ENCODE measurements around the gene GJD4.

GJD4 gene, protein sequence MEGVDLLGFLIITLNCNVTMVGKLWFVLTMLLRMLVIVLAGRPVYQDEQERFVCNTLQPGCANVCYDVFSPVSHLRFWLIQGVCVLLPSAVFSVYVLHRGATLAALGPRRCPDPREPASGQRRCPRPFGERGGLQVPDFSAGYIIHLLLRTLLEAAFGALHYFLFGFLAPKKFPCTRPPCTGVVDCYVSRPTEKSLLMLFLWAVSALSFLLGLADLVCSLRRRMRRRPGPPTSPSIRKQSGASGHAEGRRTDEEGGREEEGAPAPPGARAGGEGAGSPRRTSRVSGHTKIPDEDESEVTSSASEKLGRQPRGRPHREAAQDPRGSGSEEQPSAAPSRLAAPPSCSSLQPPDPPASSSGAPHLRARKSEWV

DNA sequence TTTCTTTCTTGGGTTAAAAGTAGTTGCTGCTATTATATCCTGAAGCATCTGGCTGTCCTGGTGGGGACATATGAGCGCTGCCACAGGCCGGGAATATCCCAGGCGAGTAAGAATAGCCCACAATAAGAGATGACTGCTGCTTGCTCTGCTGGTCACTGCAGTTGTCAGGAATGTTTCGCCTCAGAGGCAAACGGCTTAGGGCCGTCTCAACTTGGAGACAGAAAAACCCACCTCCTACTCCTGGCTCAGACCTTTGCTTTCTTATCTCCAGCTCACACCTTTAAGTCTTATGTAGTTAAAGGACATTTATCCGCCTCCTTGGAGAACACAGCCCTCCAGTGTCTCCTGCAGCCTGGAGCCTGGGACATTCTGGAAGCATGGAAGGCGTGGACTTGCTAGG, at the start of gene GJD4:
GJD4 (plus strand) TSS at position 151 of the 400 bp plus-strand sequence; CDS start at position 378, 227 bp downstream.
- no peak for DNase-seq (ENCODE audit: low read depth)

DNA sequence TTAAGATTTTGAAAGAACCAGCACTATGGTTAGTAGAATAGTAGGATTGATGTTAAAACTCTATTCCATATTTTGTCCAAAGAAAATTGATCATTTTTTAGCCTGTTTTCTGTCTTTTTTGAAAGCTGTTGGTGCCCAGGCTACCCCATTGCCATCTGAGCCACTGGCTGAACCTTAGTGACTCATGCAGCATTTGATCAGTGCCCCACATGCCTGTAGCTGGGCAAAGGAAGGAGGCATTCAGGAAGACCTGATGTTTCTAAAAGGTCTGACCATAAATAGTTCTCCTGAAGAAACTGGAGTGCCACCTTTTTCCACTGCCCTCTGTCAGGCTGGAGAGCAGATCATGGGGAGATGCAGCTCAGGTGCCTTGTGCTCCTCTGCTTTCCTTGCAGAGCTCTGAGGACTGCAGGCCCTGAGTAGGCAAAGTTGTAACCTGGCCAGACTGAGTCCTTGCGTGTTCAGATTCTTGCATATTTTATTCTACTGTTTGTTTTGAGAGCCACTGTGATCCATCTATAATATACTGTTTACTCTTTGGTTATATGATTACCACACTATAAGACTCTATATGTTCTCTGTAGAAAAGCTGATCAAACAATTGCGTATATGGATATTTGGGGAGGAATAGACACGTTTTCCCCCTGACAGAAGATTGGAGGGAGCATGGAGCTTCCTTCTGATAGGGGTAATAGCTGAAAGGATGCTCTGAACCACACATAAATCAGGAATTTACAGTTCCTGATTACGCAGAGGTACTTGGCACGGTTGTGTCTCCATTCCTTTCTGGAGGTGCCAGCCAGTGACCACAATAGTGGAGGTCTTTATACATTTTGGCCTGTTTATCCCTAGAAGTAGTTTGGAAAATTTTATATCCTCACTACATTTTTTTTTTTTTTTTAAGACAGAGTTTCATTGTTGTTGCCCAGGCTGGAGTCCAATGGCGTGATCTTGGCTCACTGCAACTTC, 48.9 kb upstream of the GJD4 start:
- DNase-seq (ENCODE audit: low read depth): no peak

DNA sequence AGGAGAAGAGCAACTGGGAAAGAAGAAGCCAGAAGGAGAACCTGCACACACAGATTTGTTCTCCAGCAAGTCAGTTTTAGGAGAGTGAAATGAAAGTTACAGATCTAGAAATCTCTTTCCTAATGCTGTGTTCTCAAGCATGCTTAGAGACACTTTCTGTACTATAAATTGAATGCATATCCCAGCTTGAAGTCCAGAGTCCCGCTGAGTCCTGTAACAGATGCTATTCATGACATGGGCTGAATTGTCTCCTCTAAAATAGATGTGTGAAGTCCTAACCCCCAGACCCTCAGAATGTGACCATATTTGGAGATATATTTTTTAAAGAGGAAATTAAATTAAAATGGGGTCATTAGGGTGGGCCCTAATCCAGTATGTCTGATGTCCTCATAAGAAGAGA, 46.9 kb upstream of the GJD4 start:
- no peak for DNase-seq (ENCODE audit: low read depth)

DNA sequence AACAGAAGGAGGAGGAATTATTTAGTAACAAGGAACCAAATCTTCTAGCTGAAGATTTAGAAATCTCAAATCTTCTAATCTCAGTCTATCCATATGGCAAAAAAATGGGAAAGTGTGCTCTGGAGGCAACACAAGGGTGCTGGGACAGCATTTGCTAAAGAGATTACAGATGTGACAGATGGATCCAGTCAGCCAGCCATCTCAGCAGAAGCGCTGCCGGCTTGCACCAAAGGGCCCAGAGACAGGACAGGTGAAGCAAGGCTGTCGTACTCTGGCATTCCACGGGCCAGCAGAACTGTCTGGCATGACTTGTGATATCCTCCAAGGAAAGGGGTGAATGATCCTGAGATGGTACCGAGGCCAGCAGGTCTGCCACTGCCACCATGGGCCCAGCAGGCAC, 45.7 kb upstream of the GJD4 start:
- DNase-seq (ENCODE audit: low read depth): no peak

DNA sequence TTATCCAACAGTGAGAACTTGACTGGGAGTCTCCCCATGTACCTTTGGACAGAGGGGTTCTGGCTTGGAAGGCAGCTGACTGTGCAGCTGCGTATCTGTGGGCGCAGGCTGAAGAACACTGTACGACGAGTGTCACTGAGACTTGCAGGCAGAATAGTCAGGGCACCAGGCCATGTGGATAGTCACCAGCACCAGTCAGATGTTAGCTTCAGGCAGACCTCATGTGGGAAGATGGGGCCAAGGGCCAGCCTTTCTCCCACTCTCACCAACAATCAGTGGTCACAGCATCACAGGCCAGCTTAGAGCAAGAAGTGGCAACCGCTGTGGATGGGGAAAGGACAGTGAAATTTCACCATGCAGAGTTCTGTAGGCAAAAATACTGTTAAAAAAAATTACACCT, 43.4 kb upstream of the GJD4 start:
- no peak for DNase-seq (ENCODE audit: low read depth)

DNA sequence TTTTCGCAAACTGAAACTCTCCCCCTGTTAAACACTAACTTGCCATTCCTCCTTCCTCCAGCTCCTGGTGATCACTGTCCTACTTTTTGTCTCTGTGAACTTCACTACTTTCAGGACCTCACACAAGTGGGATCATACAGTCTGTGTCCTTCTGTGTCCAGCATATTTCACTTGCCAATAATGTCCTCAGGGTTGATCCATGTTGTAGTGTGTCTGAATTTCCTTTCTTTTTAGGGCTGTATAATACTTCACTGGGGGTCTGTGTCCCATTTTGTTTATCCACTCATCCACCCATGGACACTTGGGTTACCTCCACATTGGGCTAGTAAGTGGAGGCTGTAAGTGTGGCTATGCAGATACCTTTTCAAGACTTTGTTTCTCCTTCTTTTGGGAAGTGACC, 42.7 kb upstream of the GJD4 start:
- no peak for DNase-seq (ENCODE audit: low read depth)

DNA sequence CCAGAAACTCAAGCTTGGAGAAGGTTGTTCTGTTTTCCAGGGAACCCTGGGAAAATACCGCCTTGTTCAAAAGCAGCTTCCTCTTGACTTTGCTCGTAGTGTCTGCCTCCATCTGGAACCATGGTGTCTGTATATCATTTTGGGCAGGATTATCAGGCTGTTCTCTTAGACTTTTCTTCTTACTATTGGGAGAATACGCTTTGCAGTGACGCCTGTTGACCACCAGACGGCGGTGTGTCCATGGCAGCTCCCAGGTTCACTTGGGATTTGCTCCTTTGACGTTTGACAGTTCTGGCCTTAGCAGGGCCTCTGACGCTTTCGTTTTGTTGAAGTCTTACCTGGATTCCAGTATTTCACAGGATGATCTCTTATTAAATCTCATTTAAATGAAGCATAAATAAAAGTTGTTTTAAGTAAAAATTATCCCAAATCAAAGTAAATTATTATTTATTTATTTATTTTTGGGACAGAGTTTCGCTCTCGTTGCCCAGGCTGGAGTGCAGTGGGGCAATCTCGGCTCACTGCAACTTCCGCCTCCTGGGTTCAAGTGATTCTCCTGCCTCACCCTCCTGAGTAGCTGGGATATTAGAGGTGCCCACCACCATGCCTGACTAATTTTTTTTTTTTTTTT, 41.8 kb upstream of the GJD4 start:
- no peak for DNase-seq (ENCODE audit: low read depth)

DNA sequence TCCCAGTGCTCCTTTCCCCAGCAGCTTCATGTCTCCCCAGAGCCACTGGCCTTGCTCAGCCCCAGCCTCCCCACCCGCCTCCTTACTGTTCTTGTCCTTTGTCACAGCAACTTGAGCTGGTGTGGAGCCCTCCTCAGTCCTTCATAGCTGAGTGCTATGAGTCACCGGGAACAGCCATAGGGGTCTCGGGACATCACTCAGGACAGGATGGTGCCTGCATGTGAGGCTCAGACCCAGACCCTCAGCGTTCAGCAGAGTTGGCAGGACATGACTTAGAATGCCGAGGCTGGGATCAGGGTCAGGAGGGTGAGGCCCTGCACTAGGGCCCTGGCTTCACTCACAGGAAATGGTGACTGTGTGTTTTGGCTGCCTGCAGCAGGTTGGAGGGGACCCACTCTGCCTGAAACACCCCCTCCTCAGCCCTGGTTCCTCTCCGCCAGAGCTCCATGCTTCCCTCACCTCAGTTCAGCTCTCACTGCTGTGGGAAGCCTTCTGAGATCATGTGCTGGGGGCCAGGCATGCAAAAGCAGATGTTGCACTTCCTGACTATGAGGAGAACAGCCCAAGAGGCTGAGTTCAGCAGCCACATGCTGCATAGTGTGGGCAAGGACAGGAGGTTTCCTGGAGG, 40.7 kb upstream of the GJD4 start:
- DNase-seq (ENCODE audit: low read depth): no peak

DNA sequence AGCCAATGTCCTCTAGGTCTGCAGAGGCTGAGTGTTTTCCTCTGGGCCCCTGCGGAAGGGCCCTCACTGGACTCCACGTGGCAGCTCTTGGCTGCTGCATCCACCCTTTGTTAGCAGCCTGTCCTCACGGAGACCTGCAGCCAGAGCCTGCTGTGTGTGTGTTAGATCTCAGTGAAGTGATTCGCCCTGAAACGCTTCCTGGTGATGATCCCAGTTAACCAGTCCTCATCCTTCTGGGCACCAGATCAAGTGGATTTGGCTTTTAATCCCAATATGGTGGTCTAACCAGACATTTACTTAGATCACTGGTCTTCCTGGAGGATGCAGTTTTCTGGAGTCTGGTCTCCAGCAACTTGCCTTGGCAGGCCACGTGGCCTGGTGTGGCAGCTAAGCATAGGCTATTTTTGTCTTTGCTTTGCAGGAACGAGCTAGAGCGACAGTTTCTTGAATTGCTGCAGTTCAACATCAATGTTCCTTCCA, 39.5 kb upstream of the GJD4 start:
- no peak for DNase-seq (ENCODE audit: low read depth)

DNA sequence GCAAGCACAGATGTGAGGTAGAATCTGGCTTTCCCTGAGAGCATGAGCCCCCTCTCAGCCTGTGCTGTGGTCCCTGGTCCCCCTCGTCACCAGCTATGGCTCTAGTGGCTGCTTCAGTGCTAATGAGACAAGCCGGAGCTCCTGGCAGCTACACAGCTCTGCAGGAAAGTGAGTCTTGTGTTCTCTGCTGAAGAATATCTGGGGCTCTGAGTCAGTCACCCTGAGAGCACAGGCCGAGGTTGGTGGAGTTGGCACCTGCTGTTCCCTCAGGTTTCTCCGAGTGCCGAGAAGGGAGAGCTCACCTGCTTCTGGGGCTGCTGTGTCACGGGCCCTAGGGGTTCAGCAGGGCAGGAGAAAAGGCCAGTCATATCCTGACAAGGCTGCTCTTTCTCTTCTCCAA, 37.2 kb upstream of the GJD4 start:
- no peak for DNase-seq (ENCODE audit: low read depth)

DNA sequence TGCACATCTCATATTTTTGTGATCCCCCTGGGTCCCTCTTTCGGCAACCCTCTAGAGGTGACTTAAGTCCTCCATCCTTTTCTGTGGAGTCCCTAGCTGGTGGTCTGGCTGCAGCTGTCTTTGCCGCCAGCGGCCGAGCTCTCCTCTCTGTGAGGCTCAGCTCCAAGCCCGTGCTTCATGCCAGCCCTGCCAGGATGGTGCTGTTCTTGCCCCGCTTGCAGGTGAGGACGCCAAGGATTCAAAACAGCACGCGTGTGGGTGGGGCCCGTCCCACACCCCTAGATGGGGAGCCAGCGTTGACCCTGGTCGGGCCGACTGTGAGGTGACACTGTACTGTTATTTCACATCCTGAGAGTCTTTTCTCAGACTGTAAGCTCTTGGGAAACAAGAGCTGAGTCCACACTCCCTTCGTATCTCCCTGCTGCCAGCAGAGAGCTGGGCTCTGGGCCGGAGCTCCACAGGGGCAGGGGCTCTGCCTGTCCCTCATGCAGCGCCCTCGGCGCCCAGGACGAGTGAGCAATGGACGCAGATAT, 36.6 kb upstream of the GJD4 start:
- no peak for DNase-seq (ENCODE audit: low read depth)

DNA sequence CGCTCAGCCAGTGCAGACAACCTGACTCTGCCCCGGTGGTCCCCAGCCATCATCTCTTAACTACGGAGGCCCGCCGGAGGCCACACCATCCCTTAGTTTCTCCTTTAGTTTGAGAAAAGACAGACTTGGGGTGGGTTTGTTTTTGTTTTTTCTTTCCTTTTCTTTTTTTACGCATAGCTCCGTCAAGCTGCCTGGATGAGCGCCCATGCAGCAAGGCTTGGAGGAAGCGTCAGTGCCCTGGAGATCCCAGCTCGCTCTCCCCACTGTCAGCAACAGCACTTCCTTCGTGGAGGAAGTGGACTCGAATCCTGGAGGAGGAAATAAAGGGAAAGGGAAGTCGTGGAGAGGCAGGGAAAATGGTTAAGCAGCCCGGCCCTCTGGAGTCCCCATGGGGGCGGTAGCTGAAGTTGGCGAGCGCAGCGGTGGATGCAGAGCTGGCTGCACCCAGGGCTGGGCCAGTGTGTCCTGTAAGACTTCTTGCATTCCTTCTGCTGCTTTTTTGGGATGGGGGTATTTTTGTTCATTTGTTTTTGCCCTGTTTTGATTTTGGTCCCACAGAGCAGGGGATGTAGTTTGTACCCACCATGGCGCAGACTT, 35.9 kb upstream of the GJD4 start:
- no peak for DNase-seq (ENCODE audit: low read depth)

DNA sequence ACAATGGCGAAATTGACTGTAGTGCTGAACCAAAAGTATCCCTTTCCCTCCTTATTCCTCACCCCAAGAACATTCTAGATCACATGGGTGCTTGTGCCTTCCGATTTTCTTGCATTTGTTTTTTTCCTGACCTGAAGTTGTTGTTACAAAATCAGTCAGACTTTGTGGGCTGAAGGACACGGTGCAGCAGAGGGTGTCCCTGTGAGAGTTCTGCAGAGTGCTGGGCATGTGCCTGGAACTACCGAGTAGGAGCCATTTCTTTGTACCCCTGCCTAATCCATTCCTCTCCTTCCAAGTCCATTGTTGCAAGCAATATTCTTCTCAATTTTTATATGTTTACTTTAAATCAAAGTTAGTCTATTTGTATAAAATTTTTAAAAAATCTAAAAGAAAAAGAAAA, 35.3 kb upstream of the GJD4 start:
- no peak for DNase-seq (ENCODE audit: low read depth)

DNA sequence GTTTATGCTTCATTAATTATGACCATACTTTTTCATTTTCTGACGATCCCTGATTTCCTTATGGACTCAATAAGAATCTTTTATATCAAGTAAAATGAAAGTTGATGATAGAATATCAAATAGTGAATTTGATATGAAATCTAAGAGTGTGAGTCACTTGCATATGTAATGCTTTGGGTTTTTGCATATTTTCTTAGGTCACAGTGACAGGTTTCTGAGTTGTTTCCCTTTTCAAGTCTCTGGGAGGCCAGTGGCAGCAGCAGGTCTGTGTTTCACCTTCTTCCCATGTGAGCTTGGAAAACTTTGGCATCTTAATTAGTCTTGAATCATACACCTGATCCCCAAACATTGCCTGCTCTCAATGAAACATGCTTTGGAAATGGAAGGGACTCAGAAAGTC, 34.7 kb upstream of the GJD4 start:
- DNase-seq (ENCODE audit: low read depth): no peak

DNA sequence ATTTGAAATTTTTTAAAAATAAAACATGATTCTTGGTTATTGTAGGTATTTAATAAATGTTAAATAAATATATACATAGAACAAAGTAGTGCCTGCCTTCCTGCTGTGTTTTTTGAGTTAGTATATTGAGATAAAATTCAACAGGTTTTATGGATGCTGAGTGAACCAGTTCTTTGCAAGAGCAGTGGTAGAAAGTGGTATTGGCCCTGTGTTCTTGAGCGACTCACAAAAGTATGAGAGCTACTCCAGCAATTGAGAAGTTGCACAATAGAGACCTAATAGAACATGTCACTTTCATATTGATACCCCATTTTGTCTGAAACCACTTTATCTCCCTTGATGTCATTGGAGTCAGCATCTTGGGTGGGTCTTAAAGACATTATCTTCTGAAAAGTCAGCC, 32.6 kb upstream of the GJD4 start:
- no peak for DNase-seq (ENCODE audit: low read depth)

DNA sequence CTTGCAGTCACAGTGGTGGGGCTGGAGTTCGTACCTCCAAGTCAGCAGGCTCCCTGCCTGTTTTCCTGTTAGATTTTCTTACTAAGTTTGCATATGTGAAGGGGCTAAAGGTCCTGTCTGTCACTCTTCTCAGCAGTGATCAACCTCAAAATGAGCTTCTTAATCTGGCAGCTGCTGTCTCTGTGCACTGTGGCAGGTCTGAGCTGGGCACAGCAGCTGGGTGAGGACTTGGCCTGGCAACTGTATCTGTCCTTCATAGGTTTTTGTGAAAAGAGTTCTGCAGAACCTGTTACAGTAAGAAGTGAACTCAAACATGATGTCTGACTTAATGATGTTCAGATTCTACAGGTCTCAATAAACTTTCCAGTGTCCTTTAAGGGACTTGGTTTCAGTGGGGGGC, 31.3 kb upstream of the GJD4 start:
- no peak for DNase-seq (ENCODE audit: low read depth)

DNA sequence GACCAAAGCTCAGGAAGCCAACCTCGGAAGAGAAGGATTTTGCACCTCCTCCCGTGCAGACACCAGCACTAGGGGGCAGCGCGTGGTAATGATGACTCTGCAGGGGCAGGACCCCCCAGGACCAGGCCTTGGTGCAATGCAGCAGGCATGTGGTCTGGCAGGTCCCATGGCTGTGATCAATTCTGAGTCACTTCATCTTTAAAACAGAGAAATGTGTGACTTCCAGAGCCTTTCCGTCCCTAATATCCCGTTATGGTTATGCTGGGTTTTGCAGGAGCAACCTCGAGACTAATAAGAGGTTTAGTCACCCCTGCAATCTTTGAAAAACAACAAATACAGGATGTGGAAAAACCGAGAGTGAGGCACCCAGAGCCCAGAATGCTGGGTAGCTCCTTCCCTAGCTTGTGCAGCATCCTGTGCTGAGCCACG, 30.2 kb upstream of the GJD4 start:
- peak; percentile 84 for DNase-seq (ENCODE audit: low read depth)

DNA sequence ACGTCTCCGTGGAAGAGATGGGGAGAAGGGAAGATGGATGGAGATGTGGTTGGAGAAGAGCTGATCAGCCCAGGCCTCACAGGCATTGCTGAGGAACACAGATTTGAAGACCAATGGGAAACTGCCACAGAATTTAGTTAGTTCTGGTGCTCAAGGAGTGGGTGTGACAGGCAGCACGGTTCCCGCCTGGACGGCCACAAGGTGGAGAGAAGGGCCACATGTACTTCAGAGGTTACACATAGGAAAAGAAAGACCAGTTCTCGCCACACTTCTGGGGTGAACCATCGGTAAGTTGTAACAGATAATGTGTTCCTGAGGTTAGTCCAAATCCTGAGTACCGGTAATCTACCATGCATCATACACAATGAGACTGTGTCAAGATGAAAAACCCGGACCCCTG, 29.5 kb upstream of the GJD4 start:
- no peak for DNase-seq (ENCODE audit: low read depth)

DNA sequence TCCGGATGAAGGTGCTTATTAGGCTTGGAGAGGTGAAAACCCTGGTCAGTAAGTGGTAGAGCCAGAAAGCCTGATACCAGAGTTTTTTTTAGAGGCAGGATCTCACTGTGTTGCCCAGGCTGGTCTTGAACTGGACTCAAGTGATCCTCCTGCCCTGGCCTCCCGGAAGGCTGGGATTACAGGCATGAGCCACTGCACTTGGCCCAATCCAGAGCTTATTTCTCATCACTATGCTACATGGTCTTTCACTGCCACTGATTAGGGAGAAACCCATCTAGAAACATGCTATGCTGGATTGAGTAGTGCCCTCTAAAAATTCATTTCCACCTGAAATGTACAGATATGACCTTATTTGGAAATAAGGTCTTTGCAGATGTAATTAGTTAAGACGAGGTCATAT, 28.4 kb upstream of the GJD4 start:
- no peak for DNase-seq (ENCODE audit: low read depth)

DNA sequence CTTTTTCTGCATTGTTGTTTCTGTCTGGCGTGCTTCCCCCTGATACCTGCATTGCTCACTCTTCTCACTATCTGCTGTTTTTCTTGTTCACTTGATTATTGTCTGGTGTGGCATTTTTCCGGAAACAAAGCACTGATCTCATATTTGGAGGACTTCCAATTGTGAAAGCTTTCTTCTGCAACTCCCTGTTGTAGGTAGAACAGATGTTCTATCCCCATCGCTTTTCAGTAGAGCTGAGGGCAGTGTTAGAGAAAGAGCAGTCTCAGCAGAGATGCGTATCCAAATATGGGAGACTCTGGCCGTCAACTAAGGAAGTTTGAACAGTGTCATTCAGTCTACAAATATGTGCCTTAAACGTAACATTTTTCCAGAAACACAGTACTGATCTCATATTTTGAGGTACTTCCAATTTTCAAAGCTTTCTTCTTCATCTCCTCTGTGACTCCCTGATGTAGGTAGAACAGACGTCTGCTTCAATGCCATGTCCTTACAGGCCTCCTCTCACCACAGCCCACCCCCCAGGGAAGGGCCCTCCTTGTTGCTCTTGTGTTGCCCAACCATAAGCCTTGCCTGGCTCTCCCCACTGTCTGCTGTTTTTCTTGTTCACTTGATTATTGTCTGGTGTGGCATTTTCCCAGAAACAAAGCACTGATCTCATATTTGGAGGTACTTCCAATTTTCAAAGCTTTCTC, 27.1 kb upstream of the GJD4 start:
- no peak for DNase-seq (ENCODE audit: low read depth)

DNA sequence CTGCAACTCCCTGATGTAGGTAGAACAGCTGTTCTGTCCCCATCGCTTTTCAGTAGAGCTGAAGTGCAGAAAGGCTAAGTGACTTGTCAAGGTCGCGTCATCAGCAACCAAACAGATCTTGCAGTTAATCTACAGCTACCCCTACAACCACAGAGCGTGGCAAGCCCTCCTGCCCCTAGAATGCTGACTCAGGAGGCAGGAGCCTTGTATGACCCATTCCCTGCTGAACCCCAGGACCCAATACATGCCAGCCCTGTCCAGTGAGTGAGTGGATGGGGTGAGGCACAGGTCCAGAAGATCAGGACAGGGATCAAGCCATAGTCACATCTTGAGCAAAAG, 26.6 kb upstream of the GJD4 start:
- DNase-seq (ENCODE audit: low read depth): no peak
